BLaER1 treated with 17β-estradiol and CSF1 and Interleukin-3, amounts not matched to agents 10 nM and 100 nM (cell line): ENCODE measurements around the gene TUFT1.

Experiments used
- H3K27ac ChIP-seq, 11 experiments: shearing (Covaris generic); formaldehyde crosslinking; 2 replicates each; pipeline ENCODE4 v1.8.1; 2022
- H3K27me3 ChIP-seq, 11 experiments: shearing (Covaris generic); formaldehyde crosslinking; 2 replicates each; pipeline ENCODE4 v1.8.1; 2022
- H3K36me3 ChIP-seq, 11 experiments: shearing (Covaris generic); formaldehyde crosslinking; 2 replicates each; pipeline ENCODE4 v1.8.1; 2022
- H3K4me1 ChIP-seq, 10 experiments: shearing (Covaris generic); formaldehyde crosslinking; 2 replicates each; pipeline ENCODE4 v1.8.1; 2022
- H3K4me2 ChIP-seq, 11 experiments: shearing (Covaris generic); formaldehyde crosslinking; 2 replicates each; pipeline ENCODE4 v1.8.1; 2022
- H3K4me3 ChIP-seq, 10 experiments: shearing (Covaris generic); formaldehyde crosslinking; 2 replicates each; pipeline ENCODE4 v1.8.1; 2022
- H3K9ac ChIP-seq, 11 experiments: shearing (Covaris generic); formaldehyde crosslinking; 2 replicates each; pipeline ENCODE4 v1.8.1; 2022
- H3K9me3 ChIP-seq, 11 experiments: shearing (Covaris generic); formaldehyde crosslinking; replicated peaks in 1 of 11; 2 replicates each; pipeline ENCODE4 v1.8.1; 2022
- H4K20me1 ChIP-seq, 11 experiments: shearing (Covaris generic); formaldehyde crosslinking; 2 replicates each; pipeline ENCODE4 v1.8.1; 2022
- Cebpa-rat ChIP-seq, 11 experiments: shearing (Covaris generic); IDR thresholded peaks; 2 replicates each; pipeline ENCODE4 v1.8.1; 2022

TUFT1 gene

DNA sequence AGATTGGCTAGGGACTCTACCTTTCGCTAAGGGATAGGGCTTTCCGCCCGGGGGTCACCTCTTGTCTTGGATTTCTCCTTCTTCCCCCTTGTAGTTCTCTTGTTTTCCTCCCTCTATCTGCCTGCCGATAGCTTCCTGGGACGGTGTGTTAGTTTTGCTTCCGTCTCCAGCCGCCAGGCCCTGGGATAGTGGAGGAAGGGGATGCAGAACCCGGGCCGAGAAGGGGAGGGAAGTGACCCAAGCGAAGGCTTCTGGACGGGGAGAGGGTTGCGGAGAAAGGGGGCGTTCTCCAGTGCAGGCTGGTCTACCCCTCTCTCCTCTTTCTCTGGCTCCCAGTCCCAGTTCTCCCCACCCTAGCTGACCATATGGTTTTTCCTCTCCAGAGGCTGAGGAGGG lies 871 bp downstream of the TUFT1 start:
- Histone ChIP-seq H3K27me3 (peaks cover 26 to 37% (median 34%) of the 10 kb centered on the region in 11 experiments), H3K9ac (peak overlapping the region in 8 of 11 experiments; percentile 43 to 69 (median 54); a peak in 8 of 22 replicates), H3K27ac (no peak overlapping the region), H3K4me2 (peak overlapping the region; percentile 76 to 98 (median 91)), H4K20me1 (0 out of 22 replicates have a peak, but pooled peaks cover 0 to 3% (median 0%) of the 10 kb centered on the region in 11 experiments), H3K4me3 (peak overlapping the region; percentile 53 to 72 (median 62)), H3K36me3 (peaks cover 0 to 9% (median 0%) of the 10 kb centered on the region in 11 experiments; a peak in 3 of 22 replicates), H3K4me1 (peaks cover 12 to 23% (median 19%) of the 10 kb centered on the region in 10 experiments), H3K9me3 (peaks cover 0 to 11% (median 0%) of the 10 kb centered on the region in 11 experiments; a peak in 2 of 22 replicates)
- no peak for TF ChIP-seq Cebpa-rat (IDR thresholded peaks at IDR 0.05)

DNA sequence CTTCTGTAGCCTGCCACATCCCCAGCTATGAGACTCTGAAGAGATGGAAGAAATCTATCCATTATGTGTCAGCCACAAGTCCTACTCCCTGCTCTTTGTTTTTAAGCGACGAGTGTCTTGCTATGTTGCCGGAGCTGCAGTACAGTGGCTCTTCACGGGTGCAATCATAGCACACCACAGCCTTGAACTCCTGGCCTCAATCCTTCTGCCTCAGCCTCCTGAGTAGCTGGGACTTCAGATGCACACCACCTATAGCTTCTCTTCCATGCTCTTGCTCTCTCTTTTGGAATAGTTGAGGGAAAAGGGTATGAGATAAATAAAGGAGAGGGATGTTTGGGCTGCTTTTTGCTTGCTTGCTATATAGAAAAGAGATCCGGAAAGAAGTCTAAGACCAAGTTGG lies 1.6 kb downstream of the TUFT1 start:
- H4K20me1 ChIP-seq: 0 out of 22 replicates have a peak, but pooled peaks cover 0 to 3% (median 0%) of the 10 kb centered on the region in 11 experiments
- no peak for TF ChIP-seq Cebpa-rat (IDR thresholded peaks at IDR 0.05)
- no peak overlapping the region for H3K27ac ChIP-seq
- H3K9me3 ChIP-seq: peaks cover 0 to 11% (median 0%) of the 10 kb centered on the region in 11 experiments; a peak in 2 of 22 replicates
- H3K4me1 ChIP-seq: peaks cover 12 to 23% (median 19%) of the 10 kb centered on the region in 10 experiments
- H3K36me3 ChIP-seq: peaks cover 0 to 4% (median 0%) of the 10 kb centered on the region in 11 experiments; a peak in 2 of 22 replicates
- H3K9ac ChIP-seq: no peak overlapping the region
- no peak overlapping the region for H3K4me3 ChIP-seq
- H3K4me2 ChIP-seq: peak overlapping the region in 6 of 11 experiments; percentile 90 to 97 (median 91); a peak in 7 of 22 replicates
- peaks cover 26 to 37% (median 34%) of the 10 kb centered on the region in 11 experiments for H3K27me3 ChIP-seq

DNA sequence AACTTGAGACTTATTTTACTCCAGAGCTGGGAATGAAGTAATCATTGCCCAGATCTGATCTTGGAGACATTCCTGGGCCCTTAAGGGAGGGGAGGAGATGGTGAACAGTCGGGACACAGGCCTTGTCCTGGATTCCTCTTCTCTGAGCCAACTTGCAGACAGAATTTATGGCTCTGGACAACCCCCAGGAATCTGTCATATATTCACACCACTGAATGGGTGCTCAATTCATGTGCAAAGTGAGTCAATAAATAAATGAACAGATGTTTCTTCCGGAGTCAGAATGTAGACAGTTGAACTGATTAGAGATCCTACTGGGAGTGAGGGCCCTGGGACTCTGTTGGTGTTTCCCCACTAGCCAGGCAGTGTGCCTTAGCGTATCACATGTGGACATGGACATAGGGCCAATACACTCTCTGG lies 2.6 kb downstream of the TUFT1 start:
- H3K4me1 ChIP-seq: peaks cover 17 to 30% (median 23%) of the 10 kb centered on the region in 10 experiments
- no peaks in the 10 kb centered on the region for H3K36me3 ChIP-seq
- no peak overlapping the region for H3K4me2 ChIP-seq
- H3K9ac ChIP-seq: no peak overlapping the region
- 0 out of 22 replicates have a peak, but pooled peaks cover 0 to 3% (median 0%) of the 10 kb centered on the region in 11 experiments for H4K20me1 ChIP-seq
- H3K27ac ChIP-seq: no peak overlapping the region
- peaks cover 26 to 37% (median 34%) of the 10 kb centered on the region in 11 experiments for H3K27me3 ChIP-seq
- peaks cover 0 to 11% (median 0%) of the 10 kb centered on the region in 11 experiments; a peak in 2 of 22 replicates for H3K9me3 ChIP-seq
- TF ChIP-seq Cebpa-rat (IDR thresholded peaks at IDR 0.05): no peak
- no peak overlapping the region for H3K4me3 ChIP-seq

DNA sequence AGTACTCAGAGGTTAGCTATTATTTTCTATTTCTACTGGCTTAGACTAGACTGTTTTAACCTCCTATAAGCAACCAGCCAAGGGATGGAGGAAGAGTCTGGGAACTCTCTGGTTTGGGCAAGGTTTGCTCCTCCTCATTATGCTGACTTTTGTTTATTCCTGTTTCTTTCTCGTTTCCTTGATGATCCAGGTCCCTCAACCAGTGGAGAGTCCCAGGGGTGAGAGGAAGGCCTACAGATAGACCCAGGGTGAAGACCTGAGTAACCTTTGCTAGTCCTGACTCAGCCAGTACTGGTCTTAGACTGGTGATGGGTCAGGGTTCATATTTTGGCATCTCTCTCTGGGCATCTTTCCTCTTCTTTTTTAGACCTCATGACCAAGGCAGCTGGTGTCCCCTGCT lies 5.4 kb downstream of the TUFT1 start:
- H3K9ac ChIP-seq: no peak overlapping the region
- TF ChIP-seq Cebpa-rat (IDR thresholded peaks at IDR 0.05): no peak
- H3K27me3 ChIP-seq: peaks cover 18 to 24% (median 21%) of the 10 kb centered on the region in 11 experiments
- H3K4me2 ChIP-seq: no peak overlapping the region
- no peaks in the 10 kb centered on the region for H3K36me3 ChIP-seq
- H4K20me1 ChIP-seq: no peaks in the 10 kb centered on the region
- peaks cover 5 to 19% (median 12%) of the 10 kb centered on the region in 10 experiments for H3K4me1 ChIP-seq
- no peak overlapping the region for H3K27ac ChIP-seq
- H3K4me3 ChIP-seq: no peak overlapping the region
- peaks cover 0 to 8% (median 0%) of the 10 kb centered on the region in 11 experiments; a peak in 2 of 22 replicates for H3K9me3 ChIP-seq

DNA sequence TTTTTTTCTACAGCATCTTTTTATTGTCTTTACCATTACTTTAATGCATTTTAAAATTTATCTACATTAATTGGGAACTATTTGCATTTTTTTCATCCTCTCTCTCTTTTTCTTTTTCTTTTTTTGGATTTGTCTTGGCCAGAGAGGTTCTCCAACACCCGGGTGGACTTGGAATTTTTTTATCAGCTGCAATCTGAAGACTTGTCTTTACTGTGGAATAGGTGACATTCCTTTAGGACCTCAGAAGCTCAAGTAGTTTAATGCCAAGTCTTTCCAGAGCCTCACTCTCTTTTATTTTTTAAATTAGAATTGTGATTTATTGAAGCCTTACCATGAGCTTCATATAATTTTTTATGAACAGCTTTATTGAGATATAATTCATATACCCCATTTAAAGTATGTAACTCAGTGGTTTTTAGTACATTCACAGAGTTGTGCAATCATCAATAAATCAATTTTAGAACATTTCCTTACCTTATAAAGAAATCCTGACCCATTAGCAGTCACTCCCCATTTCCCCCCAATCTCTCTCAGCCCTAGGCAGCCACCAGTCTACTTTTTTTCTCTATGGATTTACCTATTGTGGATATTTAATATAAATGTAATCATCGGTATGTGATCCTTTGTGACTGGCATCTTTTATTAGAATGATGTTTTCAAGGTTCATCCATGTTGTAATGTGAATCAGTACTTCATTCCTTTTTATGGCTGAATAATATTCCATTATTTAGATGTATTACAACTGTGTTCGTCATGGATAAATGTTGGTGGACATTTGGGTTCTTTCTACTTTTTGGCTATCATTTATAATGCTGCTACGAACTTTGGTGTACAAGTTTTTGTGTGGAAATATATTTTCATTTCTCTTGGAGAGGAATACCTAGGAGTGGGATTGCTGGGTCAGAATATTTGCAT lies 6.2 kb downstream of the TUFT1 start:
- H3K27ac ChIP-seq: no peak overlapping the region

DNA sequence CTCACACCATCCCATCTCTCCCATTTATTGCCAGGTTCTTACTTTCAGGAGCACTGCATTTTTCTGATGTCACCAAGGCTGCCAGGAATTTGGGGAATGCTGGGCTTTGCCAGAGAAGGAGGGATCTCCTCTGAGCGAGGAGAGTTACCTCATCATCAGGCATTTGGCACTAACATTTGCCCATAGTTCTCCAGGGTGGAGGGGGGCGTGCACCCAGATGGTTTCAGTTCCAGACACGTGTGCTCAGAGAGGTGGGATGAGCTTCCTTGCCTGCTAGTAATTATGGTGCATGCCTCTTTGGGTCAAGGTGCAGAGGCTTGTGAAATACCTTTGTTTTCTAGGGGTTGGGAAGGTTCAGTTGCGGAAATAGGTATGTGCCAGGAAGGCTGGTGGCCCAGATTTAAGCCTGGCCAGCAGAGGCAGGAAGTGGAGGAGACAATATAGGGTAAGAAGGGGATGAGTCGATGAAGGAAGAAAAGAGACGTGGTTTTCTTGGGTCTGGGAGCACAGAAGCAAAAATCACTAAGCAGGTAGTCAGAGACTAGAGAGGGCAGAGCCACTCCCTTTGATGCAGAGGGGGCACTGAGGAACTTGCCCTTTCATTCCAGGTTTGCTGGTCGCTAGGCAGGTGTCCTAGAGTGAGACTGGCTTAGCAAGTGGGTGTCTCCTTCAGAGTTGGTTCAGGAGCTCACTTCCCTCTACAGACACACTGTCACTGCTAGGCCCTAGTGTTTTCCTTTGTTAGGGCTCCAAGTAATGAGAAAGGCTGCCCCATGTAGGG lies 7.2 kb downstream of the TUFT1 start:
- Histone ChIP-seq H3K4me3 (no peak overlapping the region), H3K36me3 (no peaks in the 10 kb centered on the region), H3K4me1 (peaks cover 0 to 10% (median 3%) of the 10 kb centered on the region in 10 experiments; a peak in 8 of 20 replicates), H3K4me2 (peak overlapping the region in 5 of 11 experiments; percentile 6 to 32 (median 22); a peak in 3 of 22 replicates), H3K9ac (no peak overlapping the region), H3K27ac (no peak overlapping the region), H4K20me1 (no peaks in the 10 kb centered on the region), H3K27me3 (peaks cover under 1 to 6% (median 4%) of the 10 kb centered on the region in 11 experiments; a peak in 14 of 22 replicates), H3K9me3 (no peaks in the 10 kb centered on the region)
- no peak for TF ChIP-seq Cebpa-rat (IDR thresholded peaks at IDR 0.05)

More for the DNA sequence above, 6.2 kb downstream of the TUFT1 start:
- H3K4me3 ChIP-seq: no peak overlapping the region
- no peak overlapping the region for H3K9ac ChIP-seq
- peaks cover 0 to 11% (median 5%) of the 10 kb centered on the region in 10 experiments; a peak in 12 of 20 replicates for H3K4me1 ChIP-seq
- H3K9me3 ChIP-seq: 0 out of 22 replicates have a peak, but pooled peaks cover 0 to under 1% (median 0%) of the 10 kb centered on the region in 11 experiments
- no peaks in the 10 kb centered on the region for H3K36me3 ChIP-seq
- 0 out of 22 replicates have a peak, but pooled peaks of 1 of the 11 experiments have one; percentile 15 for TF ChIP-seq Cebpa-rat (IDR thresholded peaks at IDR 0.05)
- H3K4me2 ChIP-seq: no peak overlapping the region
- no peaks in the 10 kb centered on the region for H4K20me1 ChIP-seq
- H3K27me3 ChIP-seq: peaks cover 11 to 17% (median 14%) of the 10 kb centered on the region in 11 experiments

DNA sequence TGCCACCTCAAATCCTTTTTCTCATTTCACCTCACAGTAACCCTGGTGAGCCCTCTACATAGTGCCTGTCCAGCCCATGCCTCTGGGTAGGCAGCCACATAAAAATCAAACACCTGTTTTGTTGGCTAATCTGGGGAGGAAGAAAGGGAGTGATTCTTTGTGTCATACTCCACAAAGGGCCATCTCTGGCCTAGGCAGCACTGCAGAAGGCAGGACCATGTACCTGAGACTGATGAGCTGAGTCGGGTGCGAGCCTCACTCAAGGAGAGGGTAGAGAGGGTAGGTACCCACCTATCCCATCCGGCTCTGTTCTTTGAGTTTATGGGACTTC lies 7.8 kb downstream of the TUFT1 start:
- peaks cover 0 to 10% (median 3%) of the 10 kb centered on the region in 10 experiments; a peak in 8 of 20 replicates for H3K4me1 ChIP-seq
- no peak for TF ChIP-seq Cebpa-rat (IDR thresholded peaks at IDR 0.05)
- no peak overlapping the region for H3K4me3 ChIP-seq
- H4K20me1 ChIP-seq: no peaks in the 10 kb centered on the region
- peak overlapping the region in 1 of 11 experiments; percentile 26; a peak in 1 of 22 replicates for H3K4me2 ChIP-seq
- H3K9me3 ChIP-seq: no peaks in the 10 kb centered on the region
- H3K9ac ChIP-seq: no peak overlapping the region
- 0 out of 22 replicates have a peak, but pooled peaks cover 0 to under 1% (median 0%) of the 10 kb centered on the region in 11 experiments for H3K27me3 ChIP-seq
- H3K27ac ChIP-seq: no peak overlapping the region
- H3K36me3 ChIP-seq: no peaks in the 10 kb centered on the region

DNA sequence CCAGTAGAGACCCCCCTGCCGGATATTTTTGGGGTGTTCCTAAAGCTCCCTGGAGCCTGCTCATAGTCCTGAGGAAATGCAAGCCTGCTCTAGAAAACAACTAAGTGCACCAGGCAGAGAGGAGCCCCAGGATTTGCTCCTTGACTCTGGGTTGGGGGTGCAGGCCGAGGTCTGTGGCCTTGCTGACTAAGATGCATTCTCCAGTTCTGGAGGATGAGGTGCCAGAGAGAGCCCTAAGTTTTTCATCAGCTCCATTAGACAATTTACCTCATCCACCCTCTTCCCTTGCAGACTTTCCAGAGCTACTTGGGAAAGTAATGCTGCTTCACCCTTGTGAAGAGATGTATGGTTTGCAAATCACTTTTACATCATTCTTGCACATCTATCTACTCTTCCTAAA lies 9.1 kb downstream of the TUFT1 start:
- no peak overlapping the region for H3K27ac ChIP-seq
- H3K4me2 ChIP-seq: no peak overlapping the region
- H3K9ac ChIP-seq: no peak overlapping the region
- H4K20me1 ChIP-seq: no peaks in the 10 kb centered on the region
- no peak overlapping the region for H3K4me3 ChIP-seq
- no peaks in the 10 kb centered on the region for H3K9me3 ChIP-seq
- H3K4me1 ChIP-seq: peaks cover 0 to 10% (median 3%) of the 10 kb centered on the region in 10 experiments; a peak in 8 of 20 replicates
- H3K36me3 ChIP-seq: no peaks in the 10 kb centered on the region
- no peaks in the 10 kb centered on the region for H3K27me3 ChIP-seq
- no peak for TF ChIP-seq Cebpa-rat (IDR thresholded peaks at IDR 0.05)
